A549 (cell line): ENCODE measurements around the gene LACC1. TPM values are rescaled to one million over a fixed set of nuclear protein-coding genes. Genes with fewer than 3 reads are reported as not detected.
A peak's percentile ranks its signal among the peaks of the same experiment; 100 is the strongest.

ENCODE experiments used
- ATAC-seq, 2 experiments: fragments of 200-7000 bp in 1 of 2; fragments of >200 bp in 1 of 2; cut with Nextera tagmentation in 1 of 2; cut with Tn5 transposase in 1 of 2; 3 replicates each; pipeline versions ENCODE4 v1.8.0 to v1.9.1; 2018 to 2020; ENCODE audit warnings: mild to moderate bottlenecking in 1 of 2, moderate library complexity in 1 of 2
- CTCF ChIA-PET: fragments of 300-600 bp; sonication (Branson Sonifier 250); formaldehyde crosslinking; extraction: SDS; loops from one replicate; lab custom pipeline; 2021; ENCODE audit warnings: antibody characterized with exemption, inconsistent platforms; lab: Yijun Ruan, JAX
- POLR2A ChIA-PET: fragments of 350-600 bp; formaldehyde crosslinking; extraction: SDS; loops from one replicate; lab custom pipeline; 2021; ENCODE audit warnings: antibody characterized with exemption, inconsistent platforms; lab: Yijun Ruan, JAX
- DNase-seq, 2 experiments: peaks; one replicate each; pipeline versions ENCODE4 v3.0.0 to v3.0.0-alpha.2; 2011 to 2016; ENCODE audit warnings: low read depth in 1 of 2, low spot score in 1 of 2
- FAIRE-seq: peaks from 2 replicates; lab custom pipeline; 2011; peaks lifted over from hg19 to GRCh38; lab: Jason Lieb, UNC
- H3K27ac ChIP-seq, 2 experiments: fragments of >200 bp; sonication (Bioruptor Twin); formaldehyde crosslinking; 3 replicates each; pipeline ENCODE4 v1.5.1; 2016 to 2017
- H3K4me1 ChIP-seq: fragments of >200 bp; sonication (Bioruptor Twin); formaldehyde crosslinking; 3 replicates; pipeline ENCODE4 v1.6.1; 2016
- H3K4me2 ChIP-seq: fragments of >200 bp; sonication (Bioruptor Twin); formaldehyde crosslinking; 3 replicates; pipeline ENCODE4 v1.6.1; 2016
- H3K4me3 ChIP-seq: fragments of >200 bp; sonication (Bioruptor Twin); formaldehyde crosslinking; 3 replicates; pipeline ENCODE4 v1.5.1; 2016
- H3K9me3 ChIP-seq: fragments of >200 bp; sonication (Bioruptor Twin); formaldehyde crosslinking; 3 replicates; pipeline ENCODE4 v1.6.1; 2016
- CHD2 ChIP-seq: fragments of 150-350 bp; IDR thresholded peaks from 2 replicates; pipeline ENCODE4 v1.6.1; 2014; ENCODE audit warnings: low read length; ENCODE audit not compliant: partially characterized antibody
- CHD4 ChIP-seq: fragments of 200-600 bp; sonication (generic); IDR thresholded peaks from 2 replicates; pipeline ENCODE4 v1.6.1; 2016; ENCODE audit warnings: antibody characterized with exemption, mild to moderate bottlenecking, borderline replicate concordance
- ELK1 ChIP-seq: fragments of 150-350 bp; IDR thresholded peaks from 2 replicates; pipeline ENCODE4 v1.6.1; 2014; ENCODE audit warnings: low read depth, mild to moderate bottlenecking, low read length
- GATA3 ChIP-seq: IDR thresholded peaks from 2 replicates; pipeline ENCODE4 v1.6.1; 2012; ENCODE audit warnings: borderline replicate concordance
- HMGXB4 ChIP-seq: fragments of 250-450 bp; sonication (Bioruptor Pico); IDR thresholded peaks from 2 replicates; pipeline ENCODE4 v1.5.0; 2021; ENCODE audit warnings: mild to moderate bottlenecking, moderate library complexity, borderline replicate concordance
- JUN ChIP-seq, 2 experiments: fragments of >200 bp; sonication (Bioruptor Twin); formaldehyde crosslinking; IDR thresholded peaks; 2 replicates in 1 of 2; 3 replicates in 1 of 2; pipeline ENCODE4 v1.6.1; 2016 to 2017
- KDM1A ChIP-seq: fragments of 200-600 bp; sonication (generic); IDR thresholded peaks from 2 replicates; pipeline ENCODE4 v1.6.1; 2016; ENCODE audit warnings: low read depth, mild to moderate bottlenecking
- KDM5A ChIP-seq: fragments of 200-600 bp; sonication (generic); IDR thresholded peaks from 2 replicates; pipeline ENCODE4 v1.6.1; 2016; ENCODE audit warnings: antibody characterized with exemption, mild to moderate bottlenecking
- MAFK ChIP-seq: fragments of 450-650 bp; IDR thresholded peaks from 2 replicates; pipeline ENCODE4 v1.6.1; 2014; ENCODE audit not compliant: partially characterized antibody
- NPAS2 ChIP-seq: fragments of 250-450 bp; sonication (Bioruptor Pico); IDR thresholded peaks from 2 replicates; pipeline ENCODE4 v1.8.0; 2022; ENCODE audit warnings: mild to moderate bottlenecking, moderate library complexity, borderline replicate concordance
- POLR2A ChIP-seq: IDR thresholded peaks from 2 replicates; pipeline ENCODE4 v1.6.1; 2012; ENCODE audit warnings: mild to moderate bottlenecking, low read length
- RFX5 ChIP-seq: fragments of 450-650 bp; IDR thresholded peaks from 2 replicates; pipeline ENCODE4 v1.7.1; 2014; ENCODE audit warnings: antibody characterized with exemption, mild to moderate bottlenecking, moderate library complexity
- SMC3 ChIP-seq: fragments of >200 bp; sonication (Bioruptor Twin); formaldehyde crosslinking; IDR thresholded peaks from 3 replicates; pipeline ENCODE4 v1.6.1; 2018; ENCODE audit warnings: inconsistent platforms
- SREBF2 ChIP-seq: fragments of 450-650 bp; IDR thresholded peaks from 2 replicates; pipeline ENCODE4 v1.6.1; 2014; ENCODE audit warnings: mild to moderate bottlenecking, moderate library complexity
- ZC3H11A ChIP-seq: fragments of 450-650 bp; IDR thresholded peaks from 2 replicates; pipeline ENCODE4 v1.6.1; 2014; ENCODE audit warnings: antibody characterized with exemption, mild to moderate bottlenecking
- ZNF302 ChIP-seq: fragments of 250-450 bp; sonication (Bioruptor Pico); IDR thresholded peaks from 2 replicates; pipeline ENCODE4 v1.9.0; 2021; ENCODE audit warnings: inconsistent platforms, mild to moderate bottlenecking, moderate library complexity
- ZSCAN20 ChIP-seq: fragments of 250-450 bp; sonication (Bioruptor Pico); IDR thresholded peaks from 2 replicates; pipeline ENCODE4 v1.8.0; 2022; ENCODE audit warnings: mild to moderate bottlenecking, moderate library complexity
- WGBS: methylation state at CpG from one replicate; pipeline ENCODE4 v1.1.6; 2017; ENCODE audit errors: missing lambda C conversion rate; 5-methylcytosine and 5-hydroxymethylcytosine counted together
- polyA plus RNA-seq, 4 experiments: library from polyadenylated mRNA; depleted of rRNA in 3 of 4; stranded (reverse); fragments of >200 nt; fragmentation: RNase III in 1 of 4; extraction: RNeasy Plus Mini Kit Qiagen cat#74134 plus additional on column Dnase treatment in 1 of 4; gene quantifications; 2 replicates in 3 of 4; 3 replicates in 1 of 4; pipeline ENCODE4 v1.2.3, GENCODE V29; 2011 to 2017
- TF ChIP-seq, protein P1 (sequence below): IDR thresholded peaks from 2 replicates; pipeline ENCODE4 v1.6.1; 2012; ENCODE audit warnings: low read depth, borderline replicate concordance
- TF ChIP-seq, protein P2 (sequence below): fragments of 450-650 bp; IDR thresholded peaks from 2 replicates; pipeline ENCODE4 v1.6.1; 2014; ENCODE audit warnings: antibody characterized with exemption

The LACC1 gene
- polyA plus RNA-seq, 2 of the 4 experiments (the other 2 are of a cell fraction), result 2.2 to 4.8 TPM

- TF ChIP-seq, protein P1, sequence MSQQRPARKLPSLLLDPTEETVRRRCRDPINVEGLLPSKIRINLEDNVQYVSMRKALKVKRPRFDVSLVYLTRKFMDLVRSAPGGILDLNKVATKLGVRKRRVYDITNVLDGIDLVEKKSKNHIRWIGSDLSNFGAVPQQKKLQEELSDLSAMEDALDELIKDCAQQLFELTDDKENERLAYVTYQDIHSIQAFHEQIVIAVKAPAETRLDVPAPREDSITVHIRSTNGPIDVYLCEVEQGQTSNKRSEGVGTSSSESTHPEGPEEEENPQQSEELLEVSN, result no peak
- TF ChIP-seq GATA3, result no peak
- peak; percentile 92 for TF ChIP-seq SMC3
- no peak for TF ChIP-seq KDM1A
- no peak for TF ChIP-seq NPAS2
- TF ChIP-seq ZC3H11A, result no peak
Observed at GRCh38 chr13:43908156-43909126, 28.7 kb downstream of the LACC1 start (continued).

DNA sequence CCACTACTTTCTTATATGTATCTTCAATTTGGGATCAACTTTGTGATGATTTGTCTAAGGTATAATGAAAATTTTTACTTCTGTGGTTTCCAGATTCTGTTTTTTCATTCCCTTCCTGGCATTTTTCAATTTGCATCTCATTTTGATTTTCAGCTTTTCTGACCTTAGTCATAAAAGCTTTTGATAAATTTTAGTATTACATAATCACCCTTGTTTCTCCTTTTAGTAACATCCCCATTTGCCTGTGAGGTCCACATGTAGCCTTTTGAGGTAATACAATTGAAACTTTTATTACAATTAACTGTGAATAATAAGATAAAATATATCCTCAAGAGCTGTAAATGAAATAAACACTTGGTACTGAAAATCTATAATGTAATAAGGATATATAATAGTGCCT lies 31.2 kb downstream of the LACC1 start:
- DNase-seq (no peak), ATAC-seq (no peak), FAIRE-seq (no peak)
- POLR2A ChIA-PET, result interaction anchor here (2.0 kb wide), 1 partner anchor 526 kb away, joined by 8 read pairs; no protein-coding TSS in a partner anchor
- TF ChIP-seq HMGXB4 (CRISPR knock-in tag) (no peak), ZSCAN20 (no peak), KDM1A (no peak), MAFK (no peak), ELK1 (no peak), CHD2 (no peak), ZNF302 (CRISPR knock-in tag) (no peak), POLR2A (no peak), RFX5 (no peak)
- Histone ChIP-seq H3K9me3 (no peaks in the 10 kb centered on the region), H3K4me1 (peaks cover 29% of the 10 kb centered on the region), H3K4me3 (no peak overlapping the region), H3K27ac (peak overlapping the region in 1 of 2 experiments; percentile 34; a peak in 1 of 6 replicates), H3K4me2 (no peak overlapping the region)
- CTCF ChIA-PET, result interaction anchor here (1.0 to 1.6 kb wide), 2 partner anchors 137 to 524 kb away, joined by 3 read pairs; no protein-coding TSS in a partner anchor

GRCh38 chr13:43911278-43911677 lies 31.6 kb downstream of the LACC1 start:
- POLR2A ChIA-PET, result interaction anchor here (2.0 kb wide), 1 partner anchor 526 kb away, joined by 8 read pairs; no protein-coding TSS in a partner anchor
- WGBS, result 35% methylated on average over 2 of the region's 2 CpGs
- Histone ChIP-seq H3K27ac (peak overlapping the region in 1 of 2 experiments; percentile 54; a peak in 2 of 6 replicates), H3K4me3 (no peak overlapping the region), H3K4me2 (no peak overlapping the region), H3K9me3 (no peaks in the 10 kb centered on the region), H3K4me1 (peaks cover 29% of the 10 kb centered on the region)
- ATAC-seq (no peak), DNase-seq (no peak), FAIRE-seq (no peak)
- CTCF ChIA-PET, result interaction anchor here (1.0 to 1.6 kb wide), 2 partner anchors 137 to 524 kb away, joined by 3 read pairs; no protein-coding TSS in a partner anchor
- TF ChIP-seq RFX5 (no peak), KDM5A (no peak), CHD4 (no peak), JUN (IDR thresholded peaks at IDR 0.05) (no peak), SREBF2 (no peak)
- TF ChIP-seq, protein P2, sequence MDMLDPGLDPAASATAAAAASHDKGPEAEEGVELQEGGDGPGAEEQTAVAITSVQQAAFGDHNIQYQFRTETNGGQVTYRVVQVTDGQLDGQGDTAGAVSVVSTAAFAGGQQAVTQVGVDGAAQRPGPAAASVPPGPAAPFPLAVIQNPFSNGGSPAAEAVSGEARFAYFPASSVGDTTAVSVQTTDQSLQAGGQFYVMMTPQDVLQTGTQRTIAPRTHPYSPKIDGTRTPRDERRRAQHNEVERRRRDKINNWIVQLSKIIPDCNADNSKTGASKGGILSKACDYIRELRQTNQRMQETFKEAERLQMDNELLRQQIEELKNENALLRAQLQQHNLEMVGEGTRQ, result no peak
